ENCODE results near the gene SVOP. TPM values are rescaled to one million over a fixed set of nuclear protein-coding genes. Genes with fewer than 3 reads are reported as not detected.

The SVOP gene
- total RNA-seq, 2 experiments from 2014 or later = not detected

- DNase-seq (no peak), ATAC-seq (ENCODE audit: poor library complexity) (no peak)
- Mint-ChIP-seq H3K27ac (no peak overlapping the region), H3K27me3 (peaks cover 36% of the 10 kb centered on the region), H3K9me3 (no peaks in the 10 kb centered on the region), H3K36me3 (ENCODE audit: low read depth) (no peaks in the 10 kb centered on the region), H3K4me3 (no peak overlapping the region), H3K4me1 (ENCODE audit: low read depth) (no peaks in the 10 kb centered on the region)
- H3K4me1 ChIP-seq (ENCODE audit: insufficient read depth, low read length) = no peaks in the 10 kb centered on the region
- no peaks in the 10 kb centered on the region for H3K36me3 ChIP-seq (ENCODE audit: insufficient read depth, low read length)
- H3K9me3 ChIP-seq (ENCODE audit: control insufficient read depth in 1 of 2, insufficient read depth in 1 of 2, low read length in 2 of 2) = no peaks in the 10 kb centered on the region
- peaks cover 0 to 2% of the 10 kb centered on the region in 2 experiments for H3K27me3 ChIP-seq (ENCODE audit: control insufficient read depth in 1 of 2, insufficient read depth in 2 of 2, low read length in 2 of 2)
- POLR2A ChIA-PET = no interaction called here
- H3K27ac ChIP-seq (ENCODE audit: low read depth in 1 of 2, low read length in 2 of 2) = no peak overlapping the region
- H3K4me3 ChIP-seq (ENCODE audit: low read length) = no peak overlapping the region
- intact Hi-C loops (cut with DNase I, micrococcal nuclease) = no loop called here
- CTCF ChIA-PET = no interaction called here
- no peak for TF ChIP-seq CTCF (IDR thresholded peaks at IDR 0.05)
Observed at GRCh38 chr12:109027767-109028166, 6.9 kb upstream of the SVOP start.

- intact Hi-C loops (cut with DNase I, micrococcal nuclease) = no loop called here
- Mint-ChIP-seq H3K4me1 (ENCODE audit: low read depth) (no peaks in the 10 kb centered on the region), H3K27me3 (peaks cover 53% of the 10 kb centered on the region), H3K4me3 (no peak overlapping the region), H3K36me3 (ENCODE audit: low read depth) (no peaks in the 10 kb centered on the region), H3K27ac (no peak overlapping the region), H3K9me3 (no peaks in the 10 kb centered on the region)
- Histone ChIP-seq H3K27me3 (ENCODE audit: control insufficient read depth in 1 of 2, insufficient read depth in 2 of 2, low read length in 2 of 2) (peaks cover 27 to 31% of the 10 kb centered on the region in 2 experiments), H3K4me1 (ENCODE audit: insufficient read depth, low read length) (peaks cover 5% of the 10 kb centered on the region), H3K9me3 (ENCODE audit: control insufficient read depth in 1 of 2, insufficient read depth in 1 of 2, low read length in 2 of 2) (peaks cover 0 to 5% of the 10 kb centered on the region in 2 experiments), H3K36me3 (ENCODE audit: insufficient read depth, low read length) (no peaks in the 10 kb centered on the region), H3K4me3 (ENCODE audit: low read length) (no peak overlapping the region), H3K27ac (ENCODE audit: low read depth in 1 of 2, low read length in 2 of 2) (no peak overlapping the region)
- no peak for ATAC-seq (ENCODE audit: poor library complexity)
- CTCF ChIA-PET = no interaction called here
- no peak for DNase-seq
- POLR2A ChIA-PET = no interaction called here
- no peak for TF ChIP-seq CTCF (IDR thresholded peaks at IDR 0.05)
Observed at GRCh38 chr12:109020146-109020795, 597 bp downstream of the SVOP start.

GRCh38 chr12:109018296-109018695, 2.6 kb downstream of the SVOP start:
- intact Hi-C loops (cut with DNase I, micrococcal nuclease) = no loop called here
- H3K27me3 Mint-ChIP-seq = peaks cover 61% of the 10 kb centered on the region
- no peak overlapping the region for H3K27ac Mint-ChIP-seq
- H3K36me3 Mint-ChIP-seq (ENCODE audit: low read depth) = no peaks in the 10 kb centered on the region
- H3K4me3 ChIP-seq (ENCODE audit: low read length) = no peak overlapping the region
- no peak overlapping the region for H3K27ac ChIP-seq (ENCODE audit: low read depth in 1 of 2, low read length in 2 of 2)
- no peak for ATAC-seq (ENCODE audit: poor library complexity)
- no peak for DNase-seq
- H3K9me3 Mint-ChIP-seq = no peaks in the 10 kb centered on the region
- ChIA-PET POLR2A (no interaction called here), CTCF (no interaction called here)
- no peak for TF ChIP-seq CTCF (IDR thresholded peaks at IDR 0.05)
- H3K4me1 ChIP-seq (ENCODE audit: insufficient read depth, low read length) = peaks cover 5% of the 10 kb centered on the region
- H3K4me3 Mint-ChIP-seq = no peak overlapping the region
- peaks cover 27 to 31% of the 10 kb centered on the region in 2 experiments for H3K27me3 ChIP-seq (ENCODE audit: control insufficient read depth in 1 of 2, insufficient read depth in 2 of 2, low read length in 2 of 2)
- peaks cover 0 to 5% of the 10 kb centered on the region in 2 experiments for H3K9me3 ChIP-seq (ENCODE audit: control insufficient read depth in 1 of 2, insufficient read depth in 1 of 2, low read length in 2 of 2)
- H3K4me1 Mint-ChIP-seq (ENCODE audit: low read depth) = no peaks in the 10 kb centered on the region
- H3K36me3 ChIP-seq (ENCODE audit: insufficient read depth, low read length) = no peaks in the 10 kb centered on the region
